Kidney (tissue), 14 donors: ENCODE measurements around the gene ZFYVE1. TPM values are rescaled to one million over a fixed set of nuclear protein-coding genes. Genes with fewer than 3 reads are reported as not detected.
"Not testable (repeated sequence)": the region's sequence is repeated elsewhere in the genome, so short reads cannot be mapped to it uniquely, and the experiment has no call there.

Experiments used
- DNase-seq, 5 donors: peaks; one replicate each; pipeline ENCODE4 v3.0.0-alpha.2; 2013 to 2020
- FAIRE-seq: peaks from 2 replicates; lab custom pipeline; 2012; peaks lifted over from hg19 to GRCh38; lab: Jason Lieb, UNC
- H3K27ac ChIP-seq, 2 donors: one replicate each; pipeline ENCODE4 v1.7.0; 2013; ENCODE audit warnings: low read depth in 2 of 2, low read length in 2 of 2, inconsistent platforms in 1 of 2
- H3K27me3 ChIP-seq: one replicate; pipeline ENCODE4 v1.7.1; 2013; ENCODE audit warnings: low read length, inconsistent platforms; ENCODE audit not compliant: control insufficient read depth, insufficient read depth
- H3K36me3 ChIP-seq, 3 donors: one replicate each; pipeline versions ENCODE4 v1.7.0 to v1.7.1; 2013; ENCODE audit warnings: low read length in 3 of 3, control low read depth in 1 of 3, inconsistent platforms in 1 of 3; ENCODE audit not compliant: insufficient read depth in 3 of 3, control insufficient read depth in 2 of 3
- H3K4me1 ChIP-seq, 3 donors: one replicate each; pipeline versions ENCODE4 v1.7.0 to v1.7.1; 2013; ENCODE audit warnings: low read length in 3 of 3, inconsistent platforms in 1 of 3, low read depth in 1 of 3; ENCODE audit not compliant: control insufficient read depth in 2 of 3, insufficient read depth in 2 of 3
- H3K4me3 ChIP-seq, 3 donors: one replicate each; pipeline versions ENCODE4 v1.7.0 to v1.8.1; 2013; ENCODE audit warnings: low read length in 3 of 3, control low read depth in 1 of 3, inconsistent platforms in 1 of 3
- H3K9ac ChIP-seq, 3 donors: one replicate each; pipeline versions ENCODE4 v1.7.0 to v1.7.1; 2013; ENCODE audit warnings: low read length in 3 of 3, control low read depth in 1 of 3, inconsistent platforms in 1 of 3
- H3K9me3 ChIP-seq, 3 donors: one replicate each; pipeline versions ENCODE4 v1.7.0 to v1.7.1; 2013; ENCODE audit warnings: low read length in 3 of 3, control low read depth in 1 of 3, inconsistent platforms in 1 of 3; ENCODE audit not compliant: control insufficient read depth in 2 of 3, insufficient read depth in 1 of 3
- intact Hi-C: fragments of 100-400 bp; cut with DNase I; formaldehyde crosslinking; loops from one replicate; pipeline ENCODE4 v1.11.1; 2022
- polyA plus RNA-seq: library from polyadenylated mRNA; stranded (reverse); fragments of 350-450 nt; fragmentation: Illumina TruSeq; extraction: RNeasy Lipid Tissue Mini Kit (QIAGEN cat#74804); gene quantifications from one replicate; pipeline ENCODE4 v1.2.3, GENCODE V29; 2014; ENCODE audit warnings: low read depth, low replicate concordance; ENCODE audit not compliant: insufficient read depth
- total RNA-seq: library from RNA; stranded (reverse); fragmentation: NEBNext Ultra II Directional; extraction: Animal tissue kit (Norgen Biotek cat#: 25700); gene quantifications from one replicate; pipeline ENCODE4 v1.2.1, GENCODE V29; 2021
- TF ChIP-seq, protein P1 (sequence below): IDR thresholded peaks from 3 replicates; pipeline ENCODE4 v1.5.1; 2012; ENCODE audit warnings: mild to moderate bottlenecking, moderate library complexity, borderline replicate concordance; ENCODE audit not compliant: insufficient read depth; ENCODE audit errors: extremely low read depth
- donor health status: control.
- donor health status: control.
- donor health status: control.
- donor health status: control.
- donor health status: control.
- donor health status: DM: yes; HTN: yes; CAD: no.
- donor health status: Normal renal cell carcinoma (clear cell type).

Gene ZFYVE1
- total and polyA plus RNA-seq, 2 donors from 2014 or later, result 10.7 to 18.8 TPM

DNA sequence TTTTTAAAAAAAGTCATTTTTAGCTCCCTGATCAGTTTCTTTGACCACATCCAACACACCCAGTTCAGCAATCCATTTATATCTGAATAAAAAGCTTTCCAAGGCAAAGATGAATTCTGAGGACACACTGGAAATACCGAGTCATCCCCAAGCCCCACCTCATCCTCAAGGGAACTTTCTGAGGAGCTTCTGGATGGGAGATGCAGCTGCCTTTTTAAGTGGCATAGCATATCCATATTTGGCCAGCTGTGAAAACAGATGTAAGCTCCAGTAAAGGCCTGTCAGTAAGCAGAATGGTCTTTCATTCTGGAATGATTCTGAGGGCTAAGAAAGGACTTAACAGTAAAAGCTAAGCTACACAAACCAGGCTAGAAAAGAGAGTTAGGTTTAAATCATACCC is 18.4 kb downstream of the ZFYVE1 start:
- Histone ChIP-seq H3K9ac (no peak overlapping the region), H3K4me1 (peaks cover 0 to 11% (median 0%) of the 10 kb centered on the region in 3 donors), H3K27me3 (no peaks in the 10 kb centered on the region), H3K36me3 (peaks cover 2 to 12% (median 3%) of the 10 kb centered on the region in 3 donors), H3K4me3 (no peak overlapping the region), H3K9me3 (no peaks in the 10 kb centered on the region), H3K27ac (no peak overlapping the region)
- peak in 1 of 5 donors; percentile 5 for DNase-seq
- TF ChIP-seq, protein P1, sequence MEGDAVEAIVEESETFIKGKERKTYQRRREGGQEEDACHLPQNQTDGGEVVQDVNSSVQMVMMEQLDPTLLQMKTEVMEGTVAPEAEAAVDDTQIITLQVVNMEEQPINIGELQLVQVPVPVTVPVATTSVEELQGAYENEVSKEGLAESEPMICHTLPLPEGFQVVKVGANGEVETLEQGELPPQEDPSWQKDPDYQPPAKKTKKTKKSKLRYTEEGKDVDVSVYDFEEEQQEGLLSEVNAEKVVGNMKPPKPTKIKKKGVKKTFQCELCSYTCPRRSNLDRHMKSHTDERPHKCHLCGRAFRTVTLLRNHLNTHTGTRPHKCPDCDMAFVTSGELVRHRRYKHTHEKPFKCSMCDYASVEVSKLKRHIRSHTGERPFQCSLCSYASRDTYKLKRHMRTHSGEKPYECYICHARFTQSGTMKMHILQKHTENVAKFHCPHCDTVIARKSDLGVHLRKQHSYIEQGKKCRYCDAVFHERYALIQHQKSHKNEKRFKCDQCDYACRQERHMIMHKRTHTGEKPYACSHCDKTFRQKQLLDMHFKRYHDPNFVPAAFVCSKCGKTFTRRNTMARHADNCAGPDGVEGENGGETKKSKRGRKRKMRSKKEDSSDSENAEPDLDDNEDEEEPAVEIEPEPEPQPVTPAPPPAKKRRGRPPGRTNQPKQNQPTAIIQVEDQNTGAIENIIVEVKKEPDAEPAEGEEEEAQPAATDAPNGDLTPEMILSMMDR, result no peak
- no peak for FAIRE-seq
- intact Hi-C loops, result no loop called here

DNA sequence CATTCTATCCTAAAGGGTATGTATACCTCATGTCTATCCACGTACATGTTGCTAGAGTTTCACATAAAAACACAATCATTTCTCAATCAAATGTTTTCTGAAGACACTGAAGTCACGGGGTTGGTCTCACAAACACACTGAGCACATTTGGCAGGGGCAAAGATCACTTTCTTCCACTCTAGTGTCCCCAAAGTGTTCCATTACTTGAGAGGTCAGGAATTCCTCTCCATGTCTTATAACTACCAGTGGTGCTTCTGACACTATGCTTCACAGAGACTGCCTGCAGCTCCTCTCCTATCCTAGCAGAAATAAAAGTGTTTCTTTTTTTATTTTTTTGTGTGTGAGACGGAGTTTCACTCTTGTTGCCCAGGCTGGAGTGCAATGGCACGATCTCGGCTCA is 19.1 kb downstream of the ZFYVE1 start:
- peak overlapping the region; percentile 4 to 79 for H3K27ac ChIP-seq
- H3K9me3 ChIP-seq, result no peaks in the 10 kb centered on the region
- DNase-seq, result peak in 2 of 5 donors; percentile 17 to 43
- TF ChIP-seq, protein P1, result no peak
- peaks cover 0 to 16% (median 3%) of the 10 kb centered on the region in 3 donors for H3K36me3 ChIP-seq
- peaks cover 0 to 11% (median 0%) of the 10 kb centered on the region in 3 donors for H3K4me1 ChIP-seq
- no peaks in the 10 kb centered on the region for H3K27me3 ChIP-seq
- H3K4me3 ChIP-seq, result no peak overlapping the region
- H3K9ac ChIP-seq, result no peak overlapping the region
- intact Hi-C loops, result no loop called here
- FAIRE-seq, result no peak

DNA sequence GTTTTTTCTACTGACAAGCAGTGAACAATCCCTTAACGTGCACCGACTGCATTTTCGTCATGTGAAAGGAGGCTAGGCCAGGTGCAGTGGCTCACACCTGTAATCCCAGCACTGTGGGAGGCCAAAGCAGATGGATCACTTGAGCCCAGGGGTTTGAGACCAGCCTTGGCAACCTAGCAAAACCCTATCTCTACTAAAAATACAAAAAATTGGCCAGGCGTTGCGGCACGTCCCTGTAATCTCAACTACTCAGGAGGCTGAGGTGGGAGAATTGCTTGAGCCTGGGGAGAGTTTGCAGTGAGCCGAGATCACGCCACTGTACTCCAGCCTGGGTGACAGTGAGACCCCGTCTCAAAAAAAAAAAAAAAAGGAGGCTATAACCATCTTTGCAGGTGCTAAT is 22.3 kb downstream of the ZFYVE1 start:
- H3K4me1 ChIP-seq, result peaks cover 0 to 11% (median 0%) of the 10 kb centered on the region in 3 donors
- not testable (repeated sequence) for DNase-seq, FAIRE-seq

DNA sequence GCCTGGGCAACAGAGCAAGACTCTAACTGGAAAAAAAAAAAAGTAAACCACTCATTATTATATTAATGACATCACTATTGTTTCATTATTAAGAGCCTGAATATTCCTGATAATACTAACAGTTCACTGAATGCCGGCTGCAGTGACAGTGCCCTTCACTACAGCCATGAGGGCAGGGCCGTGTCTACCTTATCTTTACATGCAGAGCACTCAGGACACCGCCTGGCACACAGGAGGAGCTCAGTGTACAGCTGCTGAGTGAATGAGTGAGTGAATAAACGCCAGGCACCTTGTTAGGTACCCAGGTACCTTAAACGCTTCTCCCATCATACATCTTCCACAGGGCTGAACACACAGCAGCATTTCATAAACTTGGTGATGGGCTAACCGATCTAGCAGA is 23.2 kb downstream of the ZFYVE1 start:
- no peak for FAIRE-seq
- H3K27me3 ChIP-seq, result no peaks in the 10 kb centered on the region
- intact Hi-C loops, result no loop called here

More for the DNA sequence above, 22.3 kb downstream of the ZFYVE1 start:
- H3K9me3 ChIP-seq, H3K9ac ChIP-seq, H3K4me3 ChIP-seq, H3K27me3 ChIP-seq, H3K27ac ChIP-seq, intact Hi-C loops: not testable (repeated sequence)
- H3K36me3 ChIP-seq, result peaks cover 0 to 16% (median 0%) of the 10 kb centered on the region in 3 donors

More for the DNA sequence above, 23.2 kb downstream of the ZFYVE1 start:
- TF ChIP-seq, protein P1, result no peak
- Histone ChIP-seq H3K4me1 (peaks cover 0 to 6% (median 0%) of the 10 kb centered on the region in 3 donors), H3K4me3 (no peak overlapping the region), H3K9ac (no peak overlapping the region), H3K36me3 (peaks cover 0 to 10% (median 0%) of the 10 kb centered on the region in 3 donors), H3K27ac (no peak overlapping the region), H3K9me3 (no peaks in the 10 kb centered on the region)
- DNase-seq, result no peak
